ENCODE results near the gene ODF2. TPM values are rescaled to one million over a fixed set of nuclear protein-coding genes. Genes with fewer than 3 reads are reported as not detected.

The ODF2 gene
- total and polyA plus RNA-seq, 10 of the 15 experiments (the other 5 are each of a cell fraction or from before 2014, with no cell fraction given) = 8.7 to 65.1 (median 38.5) TPM

DNA sequence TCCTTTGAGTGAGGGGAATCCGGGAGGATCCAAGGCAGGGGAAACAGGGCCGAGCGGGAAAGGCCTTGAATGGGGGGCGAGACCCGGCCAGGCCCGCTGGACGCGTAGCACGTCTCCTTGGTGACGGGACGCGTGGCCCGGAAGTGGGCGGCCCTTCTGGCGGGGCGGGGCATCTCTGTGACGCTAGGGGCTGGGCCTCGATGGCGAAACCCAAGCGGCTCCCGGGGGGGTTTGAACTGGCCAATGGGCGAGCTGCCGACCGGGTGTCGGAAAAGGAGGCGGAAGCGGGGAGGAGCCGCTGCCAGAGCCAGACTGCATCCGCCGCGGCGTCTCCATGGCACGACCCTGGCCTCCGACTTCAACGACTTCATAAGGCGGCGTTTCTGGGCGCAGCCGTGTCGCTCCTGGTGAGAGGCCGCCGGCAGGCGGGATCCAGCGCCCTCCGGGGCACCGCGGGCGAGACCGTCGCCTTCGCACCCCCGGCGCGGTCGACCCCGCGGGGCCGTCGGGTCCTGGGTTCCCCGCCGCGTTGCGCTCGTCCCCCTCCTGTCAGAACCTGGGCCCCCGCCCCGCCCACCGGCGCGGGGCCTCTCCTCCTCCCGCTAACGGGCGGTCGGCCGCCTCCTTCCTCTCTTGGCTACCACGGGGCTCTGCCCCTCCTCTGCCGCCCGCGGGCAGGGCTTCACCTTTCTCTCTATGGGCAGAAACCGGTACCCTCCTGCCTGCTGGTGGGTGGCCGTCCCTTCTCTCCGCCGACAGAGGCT, at the start of gene ODF2 (continued):
- TF ChIP-seq, protein P1, sequence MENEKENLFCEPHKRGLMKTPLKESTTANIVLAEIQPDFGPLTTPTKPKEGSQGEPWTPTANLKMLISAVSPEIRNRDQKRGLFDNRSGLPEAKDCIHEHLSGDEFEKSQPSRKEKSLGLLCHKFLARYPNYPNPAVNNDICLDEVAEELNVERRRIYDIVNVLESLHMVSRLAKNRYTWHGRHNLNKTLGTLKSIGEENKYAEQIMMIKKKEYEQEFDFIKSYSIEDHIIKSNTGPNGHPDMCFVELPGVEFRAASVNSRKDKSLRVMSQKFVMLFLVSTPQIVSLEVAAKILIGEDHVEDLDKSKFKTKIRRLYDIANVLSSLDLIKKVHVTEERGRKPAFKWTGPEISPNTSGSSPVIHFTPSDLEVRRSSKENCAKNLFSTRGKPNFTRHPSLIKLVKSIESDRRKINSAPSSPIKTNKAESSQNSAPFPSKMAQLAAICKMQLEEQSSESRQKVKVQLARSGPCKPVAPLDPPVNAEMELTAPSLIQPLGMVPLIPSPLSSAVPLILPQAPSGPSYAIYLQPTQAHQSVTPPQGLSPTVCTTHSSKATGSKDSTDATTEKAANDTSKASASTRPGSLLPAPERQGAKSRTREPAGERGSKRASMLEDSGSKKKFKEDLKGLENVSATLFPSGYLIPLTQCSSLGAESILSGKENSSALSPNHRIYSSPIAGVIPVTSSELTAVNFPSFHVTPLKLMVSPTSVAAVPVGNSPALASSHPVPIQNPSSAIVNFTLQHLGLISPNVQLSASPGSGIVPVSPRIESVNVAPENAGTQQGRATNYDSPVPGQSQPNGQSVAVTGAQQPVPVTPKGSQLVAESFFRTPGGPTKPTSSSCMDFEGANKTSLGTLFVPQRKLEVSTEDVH (IDR thresholded peaks at IDR 0.05; ENCODE audit: low read depth, partially characterized antibody) = no peak
- no peak for TF ChIP-seq STAT1 (conservative IDR thresholded peaks at IDR 0.05)
- TF ChIP-seq NFYA (IDR thresholded peaks at IDR 0.05; ENCODE audit: borderline replicate concordance, low read depth, low read length) = no peak
- no peak; the same call in 1 of the 2 replicates for TF ChIP-seq NRF1 (conservative IDR thresholded peaks at IDR 0.05; ENCODE audit: low read depth, low read length)
- peak; percentile 64 for TF ChIP-seq NR2F1 (conservative IDR thresholded peaks at IDR 0.05)
- TF ChIP-seq SREBF2 (IDR thresholded peaks at IDR 0.05; ENCODE audit: low read length) = no peak
- TF ChIP-seq MLLT1 (IDR thresholded peaks at IDR 0.05) = no peak
- TF ChIP-seq MXI1 (IDR thresholded peaks at IDR 0.05; ENCODE audit: low read depth, low read length) = peak; percentile 89
- TF ChIP-seq HDGF (IDR thresholded peaks at IDR 0.05) = peak; percentile 82; the same call in 1 of the 2 replicates
- no peak for TF ChIP-seq IKZF2 (IDR thresholded peaks at IDR 0.05)
- TF ChIP-seq EED (IDR thresholded peaks at IDR 0.05; ENCODE audit: low read depth) = no peak
- peak; percentile 78 for TF ChIP-seq E4F1 (IDR thresholded peaks at IDR 0.05; ENCODE audit: borderline replicate concordance, partially characterized antibody)
- TF ChIP-seq YBX1 (IDR thresholded peaks at IDR 0.05) = no peak
- no peak for TF ChIP-seq BRCA1 (IDR thresholded peaks at IDR 0.05; ENCODE audit: low read depth, low read length)
- TF ChIP-seq KLF5 (IDR thresholded peaks at IDR 0.05; ENCODE audit: partially characterized antibody) = peak; percentile 22
- TF ChIP-seq SUPT20H (IDR thresholded peaks at IDR 0.05; ENCODE audit: borderline replicate concordance, control insufficient read depth, low read depth, low read length) = no peak
- TF ChIP-seq CEBPB (IDR thresholded peaks at IDR 0.05; ENCODE audit: borderline replicate concordance in 1 of 2, low read depth in 2 of 2, low read length in 2 of 2) = 0 out of 4 replicates have a peak, but pooled peaks of 1 of the 2 experiments have one; percentile 18
- TF ChIP-seq, protein P2, sequence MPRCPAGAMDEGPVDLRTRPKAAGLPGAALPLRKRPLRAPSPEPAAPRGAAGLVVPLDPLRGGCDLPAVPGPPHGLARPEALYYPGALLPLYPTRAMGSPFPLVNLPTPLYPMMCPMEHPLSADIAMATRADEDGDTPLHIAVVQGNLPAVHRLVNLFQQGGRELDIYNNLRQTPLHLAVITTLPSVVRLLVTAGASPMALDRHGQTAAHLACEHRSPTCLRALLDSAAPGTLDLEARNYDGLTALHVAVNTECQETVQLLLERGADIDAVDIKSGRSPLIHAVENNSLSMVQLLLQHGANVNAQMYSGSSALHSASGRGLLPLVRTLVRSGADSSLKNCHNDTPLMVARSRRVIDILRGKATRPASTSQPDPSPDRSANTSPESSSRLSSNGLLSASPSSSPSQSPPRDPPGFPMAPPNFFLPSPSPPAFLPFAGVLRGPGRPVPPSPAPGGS (IDR thresholded peaks at IDR 0.05; ENCODE audit: borderline replicate concordance, insufficient read depth, low read depth, low read length, poor library complexity, severe bottlenecking) = no peak
- peak; percentile 82; the same call in 1 of the 2 replicates for TF ChIP-seq NFYB (IDR thresholded peaks at IDR 0.05; ENCODE audit: insufficient read depth, low read depth, low read length)
- no peak for TF ChIP-seq PAX8 (IDR thresholded peaks at IDR 0.05)
- peak; percentile 78; the same call in 1 of the 2 replicates for TF ChIP-seq MAX (IDR thresholded peaks at IDR 0.05; ENCODE audit: low read depth, low read length)
